Ovary (tissue), 9 donors: ENCODE measurements around the gene COL18A1. TPM values are rescaled to one million over a fixed set of nuclear protein-coding genes. Genes with fewer than 3 reads are reported as not detected.

Experiments
- DNase-seq, 5 donors: peaks; one replicate each; pipeline ENCODE4 v3.0.0-alpha.2; 2019 to 2020
- H3K27ac ChIP-seq, 2 donors: fragments of 200-600 bp; one replicate each; pipeline versions ENCODE4 v1.5.1 to v1.8.0; 2019 to 2022
- H3K27me3 ChIP-seq: fragments of 200-600 bp; one replicate; pipeline ENCODE4 v1.8.0; 2022
- H3K36me3 ChIP-seq: fragments of 200-600 bp; sonication (generic); one replicate; pipeline ENCODE4 v1.5.1; 2019
- H3K4me1 ChIP-seq: one replicate; pipeline ENCODE4 v1.8.1; 2013; ENCODE audit warnings: mild to moderate bottlenecking, moderate library complexity; ENCODE audit not compliant: insufficient read depth
- H3K4me3 ChIP-seq: fragments of 200-600 bp; sonication (generic); one replicate; pipeline ENCODE4 v1.5.1; 2017
- H3K9me3 ChIP-seq, 2 donors: fragments of 200-600 bp in 1 of 2; sonication (generic) in 1 of 2; one replicate each; pipeline versions ENCODE4 v1.5.1 to v1.8.1; 2013 to 2019; ENCODE audit warnings: mild to moderate bottlenecking in 1 of 2, moderate library complexity in 1 of 2
- CTCF ChIP-seq, 3 donors: fragments of 450-650 bp in 2 of 3; fragments of 200-600 bp in 1 of 3; IDR thresholded peaks; one replicate each; pipeline versions ENCODE4 v1.5.1 to v1.8.0; 2016 to 2022; ENCODE audit warnings: antibody characterized with exemption in 3 of 3, mild to moderate bottlenecking in 1 of 3
- EP300 ChIP-seq: sonication (generic); formaldehyde crosslinking; IDR thresholded peaks from one replicate; pipeline ENCODE4 v1.6.1; 2017; ENCODE audit warnings: antibody characterized with exemption
- POLR2A ChIP-seq: fragments of 450-650 bp; IDR thresholded peaks from one replicate; pipeline ENCODE4 v1.6.1; 2017; ENCODE audit warnings: antibody characterized with exemption, mild to moderate bottlenecking, moderate library complexity
- WGBS, 3 donors: extraction: QIAGEN DNeasy Blood & Tissue Kit in 1 of 3; methylation state at CpG; one replicate each; pipeline versions ENCODE4 v1.1.5 to v1.1.7; 2013 to 2017; 5-methylcytosine and 5-hydroxymethylcytosine counted together
- intact Hi-C, 4 donors: fragments of 100-400 bp; cut with DNase I; formaldehyde crosslinking; loops; one replicate each; pipeline versions ENCODE4 v1.11.0 to v1.15.1; 2022 to 2023
- polyA plus RNA-seq, 2 donors: library from polyadenylated mRNA; stranded (reverse); fragments of 200-250 nt in 1 of 2; fragments of 350-450 nt in 1 of 2; fragmentation: Illumina TruSeq in 1 of 2; extraction: RNeasy Lipid Tissue Mini Kit (QIAGEN cat#74804) in 1 of 2; gene quantifications; one replicate each; pipeline ENCODE4 v1.2.3, GENCODE V29; 2013 to 2014
- total RNA-seq, 7 donors: library from RNA; depleted of rRNA in 2 of 7; stranded (reverse); fragments of >200 nt in 2 of 7; fragmentation: NEBNext Ultra II Directional in 3 of 7; extraction: Animal tissue kit (Norgen Biotek cat#: 25700) in 3 of 7; gene quantifications; one replicate each; pipeline versions ENCODE4 v1.1.0 to v1.2.4, GENCODE V29; 2016 to 2023
- donor health status: DM: no; HTN: no; CAD: no; lungs with moderate emphysema.
- donor health status: DM: no; HTN: no; CAD: no.
- donor health status: Bipolar disorder and iron deficiency.
- donor health status: DM: yes; HTN: yes; CAD: no.
- donor health status: DM: no; HTN: no; CAD: no.
- donor health status: DM: yes; HTN: yes; CAD: no.

Gene COL18A1
- total and polyA plus RNA-seq, 9 donors, result 11.1 to 353 (median 268) TPM

GRCh38 chr21:45452696-45453307 lies 47.8 kb downstream of the COL18A1 start:
- no peaks in the 10 kb centered on the region for H3K9me3 ChIP-seq
- H3K27me3 ChIP-seq, result no peaks in the 10 kb centered on the region

GRCh38 chr21:45453308-45453950 lies 48.5 kb downstream of the COL18A1 start:
- intact Hi-C loops, result loop anchor here in 1 of 4 donors (10.0 kb wide), 1 partner anchor 309 kb away; no protein-coding TSS in a partner anchor

More at GRCh38 chr21:45452696-45453307, 47.8 kb downstream of the COL18A1 start:
- Histone ChIP-seq H3K36me3 (no peaks in the 10 kb centered on the region), H3K4me3 (no peak overlapping the region), H3K27ac (no peak overlapping the region), H3K4me1 (peaks cover 18% of the 10 kb centered on the region)
- DNase-seq, result no peak
- 92 to 95% (median 93%) methylated on average over 7 of the region's 7 CpGs for WGBS, 3 donors
- intact Hi-C loops, result loop anchor here in 1 of 4 donors (10.0 kb wide), 1 partner anchor 308 kb away; no protein-coding TSS in a partner anchor
- TF ChIP-seq POLR2A (no peak), CTCF (IDR thresholded peaks at IDR 0.05) (no peak), EP300 (no peak)

GRCh38 chr21:45454060-45454925 lies 49.3 kb downstream of the COL18A1 start:
- intact Hi-C loops, result loop anchor here in 1 of 4 donors (10.0 kb wide), 1 partner anchor 309 kb away; no protein-coding TSS in a partner anchor
- Histone ChIP-seq H3K36me3 (no peaks in the 10 kb centered on the region), H3K9me3 (no peaks in the 10 kb centered on the region), H3K4me3 (no peak overlapping the region), H3K4me1 (peaks cover 18% of the 10 kb centered on the region), H3K27me3 (no peaks in the 10 kb centered on the region), H3K27ac (no peak overlapping the region)
- TF ChIP-seq CTCF (IDR thresholded peaks at IDR 0.05), result no peak
- no peak for TF ChIP-seq EP300
- WGBS, 3 donors, result 41 to 58% (median 46%) methylated on average over 22 to 24 of the region's 24 CpGs
- DNase-seq, result peak in 2 of 5 donors; percentile 28 to 41

More at GRCh38 chr21:45453308-45453950, 48.5 kb downstream of the COL18A1 start:
- TF ChIP-seq POLR2A (no peak), EP300 (no peak), CTCF (IDR thresholded peaks at IDR 0.05) (no peak)
- DNase-seq, result peak in 2 of 5 donors; percentile 12 to 33
- no peaks in the 10 kb centered on the region for H3K36me3 ChIP-seq
- H3K27me3 ChIP-seq, result no peaks in the 10 kb centered on the region
- no peaks in the 10 kb centered on the region for H3K9me3 ChIP-seq
- H3K4me1 ChIP-seq, result peaks cover 18% of the 10 kb centered on the region
- no peak overlapping the region for H3K4me3 ChIP-seq
- no peak overlapping the region for H3K27ac ChIP-seq
- WGBS, 3 donors, result 73 to 81% (median 77%) methylated on average over 13 of the region's 13 CpGs
